ENCODE results near the gene GBA2. TPM values are rescaled to one million over a fixed set of nuclear protein-coding genes. Genes with fewer than 3 reads are reported as not detected.

Gene GBA2
- polyA plus RNA-seq, 3 donors = 18.1 to 130 (median 26.4) TPM

GRCh38 chr9:35743452-35743851 is 5.6 kb downstream of the GBA2 start:
- Histone ChIP-seq H4K20me1 (ENCODE audit: insufficient read depth, low read length) (peaks cover 96% of the 10 kb centered on the region), H3K27me3 (ENCODE audit: control insufficient read depth in 2 of 2, insufficient read depth in 2 of 2, low read length in 2 of 2) (no peaks in the 10 kb centered on the region), H3K27ac (ENCODE audit: low read depth in 1 of 2, low read length in 2 of 2) (peak overlapping the region in 1 of 2 donors; percentile 74), H2AFZ (ENCODE audit: insufficient read depth, low read depth, low read length, poor library complexity, severe bottlenecking) (peak overlapping the region; percentile 6), H3K79me2 (ENCODE audit: insufficient read depth, low read length) (peaks cover 50% of the 10 kb centered on the region), H3K9ac (ENCODE audit: insufficient read depth, low read length, poor library complexity, severe bottlenecking) (no peak overlapping the region), H3K36me3 (replicated peaks in 1 of 2; ENCODE audit: control insufficient read depth in 1 of 2, insufficient read depth in 2 of 2, low read length in 2 of 2) (peaks cover 51 to 63% of the 10 kb centered on the region in 2 donors), H3K4me1 (ENCODE audit: control insufficient read depth in 1 of 2, insufficient read depth in 2 of 2, low read length in 2 of 2) (peaks cover 45 to 48% of the 10 kb centered on the region in 2 donors), H3K9me3 (replicated peaks in 1 of 2; ENCODE audit: control insufficient read depth in 1 of 2, insufficient read depth in 1 of 2, low read length in 2 of 2) (no peaks in the 10 kb centered on the region), H3K4me3 (replicated peaks in 1 of 3; ENCODE audit: low read depth in 2 of 3, low read length in 3 of 3) (no peak overlapping the region), H3K4me2 (replicated peaks; ENCODE audit: extremely low read depth, low read length, poor library complexity, severe bottlenecking) (peak overlapping the region; percentile 28)
- H3K9me3 Mint-ChIP-seq = peaks cover 0 to 2% (median 0%) of the 10 kb centered on the region in 7 donors
- H3K27ac Mint-ChIP-seq = peak overlapping the region; percentile 24 to 91 (median 68)
- peaks cover 67 to 79% of the 10 kb centered on the region in 2 donors for H3K36me3 Mint-ChIP-seq
- TF ChIP-seq CTCF (IDR thresholded peaks at IDR 0.05) = no peak
- H3K4me3 Mint-ChIP-seq = peak overlapping the region in 1 of 2 donors; percentile 17
- peaks cover 49% of the 10 kb centered on the region for H3K4me1 Mint-ChIP-seq
- peaks cover 0 to 1% (median 0%) of the 10 kb centered on the region in 3 donors for H3K27me3 Mint-ChIP-seq (ENCODE audit: low read depth in 3 of 3)
- DNase-seq = peak in 2 of 3 donors; percentile 27 to 29
- 25% methylated on average over 2 of the region's 2 CpGs for WGBS (ENCODE audit: insufficient coverage)
- intact Hi-C loops (cut with micrococcal nuclease) = no loop called here

- Mint-ChIP-seq H3K4me1 (peaks cover 32% of the 10 kb centered on the region), H3K36me3 (peaks cover 84 to 93% of the 10 kb centered on the region in 2 donors), H3K9me3 (peaks cover 0 to 2% (median 0%) of the 10 kb centered on the region in 7 donors), H3K27me3 (ENCODE audit: low read depth in 3 of 3) (peaks cover 0 to 3% (median 1%) of the 10 kb centered on the region in 3 donors), H3K4me3 (no peak overlapping the region), H3K27ac (peak overlapping the region in 2 of 7 donors; percentile 2 to 27)
- Histone ChIP-seq H3K4me3 (replicated peaks in 1 of 3; ENCODE audit: low read depth in 2 of 3, low read length in 3 of 3) (no peak overlapping the region), H3K27ac (ENCODE audit: low read depth in 1 of 2, low read length in 2 of 2) (no peak overlapping the region), H3K9ac (ENCODE audit: insufficient read depth, low read length, poor library complexity, severe bottlenecking) (no peak overlapping the region), H3K9me3 (replicated peaks in 1 of 2; ENCODE audit: control insufficient read depth in 1 of 2, insufficient read depth in 1 of 2, low read length in 2 of 2) (no peaks in the 10 kb centered on the region), H3K79me2 (ENCODE audit: insufficient read depth, low read length) (peaks cover 33% of the 10 kb centered on the region), H2AFZ (ENCODE audit: insufficient read depth, low read depth, low read length, poor library complexity, severe bottlenecking) (no peak overlapping the region), H3K4me1 (ENCODE audit: control insufficient read depth in 1 of 2, insufficient read depth in 2 of 2, low read length in 2 of 2) (peaks cover 28 to 31% of the 10 kb centered on the region in 2 donors), H3K36me3 (replicated peaks in 1 of 2; ENCODE audit: control insufficient read depth in 1 of 2, insufficient read depth in 2 of 2, low read length in 2 of 2) (peaks cover 68 to 80% of the 10 kb centered on the region in 2 donors), H3K27me3 (ENCODE audit: control insufficient read depth in 2 of 2, insufficient read depth in 2 of 2, low read length in 2 of 2) (no peaks in the 10 kb centered on the region), H3K4me2 (replicated peaks; ENCODE audit: extremely low read depth, low read length, poor library complexity, severe bottlenecking) (no peak overlapping the region), H4K20me1 (ENCODE audit: insufficient read depth, low read length) (peaks cover 96% of the 10 kb centered on the region)
- intact Hi-C loops (cut with micrococcal nuclease) = no loop called here
- TF ChIP-seq CTCF (IDR thresholded peaks at IDR 0.05) = no peak
- 75% methylated on average over 7 of the region's 7 CpGs for WGBS (ENCODE audit: insufficient coverage)
- DNase-seq = no peak
Measured at GRCh38 chr9:35741740-35742139, 7.3 kb downstream of the GBA2 start.

All from CD14-positive monocyte (primary cell).